GM12891 (cell line): Measurements from ENCODE around the gene CCSER1.

ENCODE experiments used
- POLR2A ChIP-seq: IDR thresholded peaks from 2 replicates; pipeline ENCODE4 v1.6.1; 2011; ENCODE audit warnings: low read depth, low read length, control low read depth
- POLR2AphosphoS5 ChIP-seq: IDR thresholded peaks from 2 replicates; pipeline ENCODE4 v1.6.1; 2011; ENCODE audit warnings: low read depth, low read length, control low read depth
- SPI1 ChIP-seq: IDR thresholded peaks from 2 replicates; pipeline ENCODE4 v1.6.1; 2011; ENCODE audit warnings: low read depth, low read length, control low read depth
- TAF1 ChIP-seq: IDR thresholded peaks from 2 replicates; pipeline ENCODE4 v1.6.1; 2011; ENCODE audit warnings: low read depth, low read length, control low read depth

DNA sequence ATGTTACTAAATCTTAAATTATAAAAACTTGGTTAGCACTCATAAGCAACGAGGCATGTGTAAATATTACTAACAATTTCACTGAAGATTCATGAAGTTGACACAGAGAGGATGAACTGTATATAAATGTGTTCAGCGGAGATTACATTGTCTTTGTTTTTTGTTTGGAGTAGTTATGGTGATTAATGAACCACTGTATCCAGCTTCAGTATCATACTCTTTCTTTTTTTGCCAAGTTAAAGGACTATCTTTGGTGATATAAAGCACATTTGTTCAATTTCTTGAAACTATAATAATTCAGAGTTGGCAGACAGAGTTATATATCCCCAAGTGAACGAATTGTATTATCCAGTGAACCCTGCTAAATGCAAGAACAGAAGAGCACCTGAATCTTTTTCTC is 497.6 kb downstream of the CCSER1 start:
- TF ChIP-seq POLR2A (no peak), POLR2AphosphoS5 (no peak), SPI1 (no peak), TAF1 (no peak)
